ENCODE measurements around the gene KHDC4.
"Not testable (repeated sequence)": the region's sequence is repeated elsewhere in the genome, so short reads cannot be mapped to it uniquely, and the experiment has no call there.

KHDC4 gene

GRCh38 chr1:155912056-155912536 lies 22.1 kb downstream of the KHDC4 start:
- H3K4me3 ChIP-seq (ENCODE audit: low read depth, low read length), result no peak overlapping the region
- DNase-seq (ENCODE audit: low read depth), result no peak

DNA sequence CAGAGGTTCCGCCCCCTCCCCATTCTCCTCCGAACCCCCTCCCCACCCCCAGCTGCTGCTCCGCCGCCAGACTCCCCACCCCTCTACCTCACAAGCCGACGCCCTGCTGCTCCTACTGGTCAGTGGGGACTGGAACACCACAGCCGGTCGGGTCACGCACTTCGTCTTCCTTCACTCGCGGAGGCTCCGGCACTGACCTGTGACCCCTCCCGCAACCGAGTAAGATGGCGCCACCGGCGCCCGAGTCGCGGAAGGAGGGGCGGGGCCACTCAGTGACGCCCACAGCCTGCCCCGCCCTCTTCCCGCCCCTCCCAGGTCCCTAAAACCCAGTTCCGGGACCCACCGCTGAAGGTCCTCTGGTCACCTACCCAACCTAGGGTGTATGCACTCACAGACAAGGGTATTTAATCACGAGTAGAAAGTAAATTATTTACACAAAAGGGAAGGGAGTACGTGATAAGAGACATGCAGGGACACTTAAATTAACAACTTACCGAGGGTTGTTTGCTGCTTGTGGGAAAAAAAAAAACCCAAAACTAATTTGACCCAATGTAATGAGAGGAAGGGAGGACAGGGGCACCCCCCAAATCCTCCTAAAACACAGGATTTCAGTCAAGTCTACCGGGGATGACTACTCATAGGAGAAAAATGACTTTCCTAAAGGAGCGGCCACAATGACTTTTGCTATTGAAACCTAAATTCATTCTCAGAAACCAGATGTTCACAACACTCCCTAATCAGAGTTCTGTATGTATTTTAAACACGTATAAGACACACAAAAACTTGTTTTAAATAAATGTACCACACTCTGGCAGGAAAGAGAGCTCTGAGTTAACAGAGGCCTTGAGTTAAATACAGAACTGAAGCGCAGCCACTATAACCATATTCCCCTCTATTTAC lies 22.8 kb downstream of the KHDC4 start, which contains the start of gene RIT1:
TSS of gene RIT1 (minus strand) at position 194 of the 900 bp plus-strand sequence. CDS start 588 bp downstream, outside the sequence.
- DNase-seq (ENCODE audit: low read depth), result no peak
- peak within 1 kb of the TSS; percentile 67 for H3K4me3 ChIP-seq (ENCODE audit: low read depth, low read length)

DNA sequence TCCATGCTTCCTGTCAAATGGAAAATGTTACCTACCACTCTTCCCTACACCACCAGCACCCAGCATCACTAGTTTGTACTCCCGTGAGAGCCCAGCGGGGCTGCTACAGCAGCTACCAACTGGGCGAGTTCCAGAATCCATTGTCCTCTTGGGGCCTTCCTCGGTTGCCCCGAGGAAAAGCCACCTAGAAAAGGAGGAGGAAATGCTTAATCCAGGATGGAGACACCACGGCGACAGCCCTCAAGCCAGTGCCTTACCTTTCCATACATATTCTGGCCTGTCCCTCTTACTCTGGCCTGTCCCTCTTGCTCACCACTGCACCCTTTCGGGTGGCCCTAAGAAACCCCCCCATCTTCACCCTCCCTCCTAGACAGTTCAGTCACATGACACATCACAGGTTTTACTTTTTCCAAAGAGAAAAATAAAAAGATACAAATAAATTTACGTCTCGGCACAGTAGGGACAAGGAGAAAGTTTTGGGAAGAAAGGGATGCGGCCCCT lies 23.5 kb downstream of the KHDC4 start:
- no peak for DNase-seq (ENCODE audit: low read depth)

DNA sequence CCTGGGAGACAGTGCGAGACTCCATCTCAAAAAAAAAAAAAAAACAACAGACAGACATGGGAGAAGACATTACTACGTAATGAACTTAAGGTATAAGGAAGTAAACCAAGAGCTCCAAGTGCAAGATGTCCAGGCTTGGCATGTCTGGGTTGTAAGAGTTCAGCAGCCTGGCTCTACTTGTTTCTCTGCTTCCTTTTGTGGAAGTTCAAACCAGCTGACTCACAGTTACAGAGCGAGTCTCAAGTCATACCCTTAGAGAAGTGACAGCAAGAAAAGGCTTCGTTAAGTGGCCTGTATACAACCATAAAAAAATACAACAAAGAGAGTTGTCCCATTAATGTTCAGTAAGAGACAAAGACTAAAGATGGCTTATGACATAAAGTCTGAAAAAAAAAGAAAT lies 24.3 kb downstream of the KHDC4 start:
- H3K4me3 ChIP-seq (ENCODE audit: low read depth, low read length), result peak overlapping the region; percentile 67

More for the DNA sequence above, 23.5 kb downstream of the KHDC4 start:
- H3K4me3 ChIP-seq (ENCODE audit: low read depth, low read length), result peak overlapping the region; percentile 67

GRCh38 chr1:155904261-155904660 lies 30.0 kb downstream of the KHDC4 start:
- DNase-seq (ENCODE audit: low read depth), result no peak
- H3K4me3 ChIP-seq (ENCODE audit: low read depth, low read length), result no peak overlapping the region

More for the DNA sequence above, 24.3 kb downstream of the KHDC4 start:
- no peak for DNase-seq (ENCODE audit: low read depth)

DNA sequence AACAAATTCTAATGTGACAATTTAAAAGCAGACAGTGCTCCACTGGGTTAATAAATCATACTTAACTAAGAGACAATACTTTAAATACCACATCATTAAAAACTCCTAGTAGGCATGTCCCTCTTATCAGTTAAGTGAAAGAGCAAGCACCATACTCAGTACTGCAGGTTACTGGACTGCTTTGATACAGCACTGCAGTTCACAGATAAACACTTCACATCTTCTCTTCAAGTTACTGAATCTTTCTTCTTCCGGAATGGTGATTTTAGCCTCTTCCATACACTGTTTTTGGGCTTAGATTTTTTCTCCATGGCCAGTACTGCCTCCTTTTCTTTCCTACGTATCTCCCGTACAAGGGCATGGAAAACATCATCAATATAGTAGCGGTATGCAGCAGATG lies 34.1 kb downstream of the KHDC4 start:
- H3K4me3 ChIP-seq (ENCODE audit: low read depth, low read length), result no peak overlapping the region

GRCh38 chr1:155899683-155900082 lies 34.5 kb downstream of the KHDC4 start:
- DNase-seq (ENCODE audit: low read depth), result no peak

More for the DNA sequence above, 34.1 kb downstream of the KHDC4 start:
- DNase-seq (ENCODE audit: low read depth), result no peak

DNA sequence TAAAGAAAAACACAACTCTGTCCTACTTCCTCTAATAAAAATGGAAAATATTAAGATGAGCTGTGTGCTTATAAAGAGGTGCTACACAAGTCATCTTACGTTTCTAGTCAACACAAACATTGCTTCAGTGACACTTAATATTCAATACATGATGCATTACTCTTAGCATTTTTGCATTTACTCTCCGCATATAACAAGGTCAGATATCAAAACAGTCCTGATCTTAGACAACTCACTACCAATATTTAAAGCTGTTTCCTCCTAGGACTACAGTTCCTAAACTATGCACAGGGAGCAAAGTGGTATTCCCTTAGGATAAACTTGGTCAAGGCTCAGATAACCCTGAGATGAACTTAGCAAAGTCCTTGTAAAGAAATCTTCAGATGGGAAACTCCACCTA lies 35.3 kb downstream of the KHDC4 start:
- DNase-seq (ENCODE audit: low read depth), result no peak
- no peak overlapping the region for H3K4me3 ChIP-seq (ENCODE audit: low read depth, low read length)

More at GRCh38 chr1:155899683-155900082, 34.5 kb downstream of the KHDC4 start:
- no peak overlapping the region for H3K4me3 ChIP-seq (ENCODE audit: low read depth, low read length)

DNA sequence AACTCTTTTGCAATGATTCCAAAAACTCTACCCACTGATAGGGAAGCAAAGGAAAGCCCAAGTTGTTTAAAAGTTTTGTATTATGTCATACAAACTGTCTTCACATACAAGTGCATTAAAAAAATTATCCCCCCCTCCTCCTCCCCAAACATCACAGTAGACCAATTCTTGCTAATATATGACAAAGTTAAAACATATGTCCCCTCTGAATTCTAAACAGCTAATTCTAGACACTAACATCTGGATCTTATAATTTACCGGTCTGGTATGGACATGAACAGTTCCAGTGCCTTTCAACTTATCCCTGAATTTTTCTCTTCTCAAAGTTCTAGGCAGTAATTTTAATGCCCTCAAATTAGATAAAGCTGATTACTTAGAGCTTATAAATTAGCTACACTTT lies 36.5 kb downstream of the KHDC4 start:
- H3K4me3 ChIP-seq (ENCODE audit: low read depth, low read length), result no peak overlapping the region
- DNase-seq (ENCODE audit: low read depth), result no peak

DNA sequence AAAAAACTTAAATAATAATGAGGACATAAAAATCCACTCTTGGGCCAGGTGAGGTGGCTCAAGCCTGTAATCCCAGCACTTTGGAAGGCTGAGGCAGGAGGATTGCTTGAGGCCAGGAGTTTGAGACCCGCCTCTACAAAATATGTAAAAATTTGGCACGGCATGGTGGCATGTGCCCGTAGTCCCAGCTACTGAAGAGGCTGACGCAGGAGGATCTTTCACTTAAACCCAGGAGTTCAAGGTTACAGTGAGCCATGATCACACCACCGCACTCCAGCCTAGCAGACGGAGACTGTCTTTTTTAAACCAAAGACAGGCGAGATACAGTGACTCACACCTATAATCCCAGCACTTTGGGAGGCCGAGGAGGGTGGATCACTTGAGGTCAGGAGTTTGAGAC lies 37.7 kb downstream of the KHDC4 start:
- DNase-seq (ENCODE audit: low read depth); H3K4me3 ChIP-seq (ENCODE audit: low read depth, low read length): not testable (repeated sequence)

GRCh38 chr1:155895617-155896016 lies 38.6 kb downstream of the KHDC4 start:
- not testable (repeated sequence) for DNase-seq (ENCODE audit: low read depth); H3K4me3 ChIP-seq (ENCODE audit: low read depth, low read length)

DNA sequence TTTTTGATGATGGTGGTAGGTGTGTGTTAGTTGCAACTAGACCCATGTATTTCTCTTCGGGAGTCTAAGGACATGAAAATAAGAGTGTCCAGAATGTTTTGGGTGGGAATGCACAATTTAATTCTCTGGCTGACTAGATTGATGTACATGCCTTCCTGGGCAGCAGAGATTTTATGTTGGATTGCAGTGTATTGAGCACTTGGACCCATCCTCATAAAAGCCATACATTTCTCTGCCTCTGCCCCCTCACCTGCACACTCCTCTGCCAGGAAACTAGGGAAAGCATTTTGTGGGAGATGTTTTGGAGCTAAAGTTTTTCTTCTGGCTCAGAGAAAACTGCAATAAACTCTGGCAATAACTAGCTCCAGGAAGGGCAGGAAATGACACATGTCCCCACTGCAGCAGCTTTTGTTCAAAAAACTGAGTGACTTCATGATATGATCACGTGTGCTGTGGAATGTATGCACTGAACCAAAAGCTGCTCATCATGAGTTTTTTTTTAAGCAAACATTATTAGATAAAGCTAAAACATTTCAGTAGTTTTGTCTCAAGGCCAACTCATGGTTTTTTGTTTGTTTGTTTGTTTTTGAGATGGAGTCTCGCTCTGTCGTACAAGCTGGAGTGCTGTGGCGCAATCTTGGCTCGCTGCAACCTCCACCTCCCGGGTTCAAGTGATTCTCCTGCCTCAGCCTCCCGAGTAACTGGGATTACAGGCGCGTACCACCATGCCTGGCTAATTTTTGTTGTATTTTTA lies 40.6 kb downstream of the KHDC4 start:
- no peak overlapping the region for H3K4me3 ChIP-seq (ENCODE audit: low read depth, low read length)
- DNase-seq (ENCODE audit: low read depth), result peak; percentile 60

GRCh38 chr1:155892796-155893195 lies 41.4 kb downstream of the KHDC4 start:
- DNase-seq (ENCODE audit: low read depth), result peak; percentile 47
- no peak overlapping the region for H3K4me3 ChIP-seq (ENCODE audit: low read depth, low read length)

DNA sequence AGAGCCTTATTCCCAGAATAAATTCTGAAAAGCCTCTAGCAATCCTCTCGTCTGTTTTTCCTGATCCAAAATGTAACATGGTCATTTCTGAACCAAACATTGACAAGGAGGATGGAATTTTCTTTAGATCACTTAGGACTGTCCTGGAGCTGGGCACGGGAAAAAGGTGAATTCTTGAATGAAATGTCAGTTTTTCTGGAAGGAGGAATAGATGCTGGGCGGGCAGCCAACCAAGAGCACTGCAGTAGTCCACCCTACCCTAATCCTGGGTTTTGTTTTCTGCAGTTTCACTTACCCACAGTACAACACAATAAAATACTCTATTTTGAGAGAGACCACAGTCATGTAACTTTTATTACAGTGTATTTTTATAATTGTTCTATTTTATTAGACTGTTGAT lies 44.0 kb downstream of the KHDC4 start:
- H3K4me3 ChIP-seq (ENCODE audit: low read depth, low read length), result no peak overlapping the region
- DNase-seq (ENCODE audit: low read depth), result no peak

DNA sequence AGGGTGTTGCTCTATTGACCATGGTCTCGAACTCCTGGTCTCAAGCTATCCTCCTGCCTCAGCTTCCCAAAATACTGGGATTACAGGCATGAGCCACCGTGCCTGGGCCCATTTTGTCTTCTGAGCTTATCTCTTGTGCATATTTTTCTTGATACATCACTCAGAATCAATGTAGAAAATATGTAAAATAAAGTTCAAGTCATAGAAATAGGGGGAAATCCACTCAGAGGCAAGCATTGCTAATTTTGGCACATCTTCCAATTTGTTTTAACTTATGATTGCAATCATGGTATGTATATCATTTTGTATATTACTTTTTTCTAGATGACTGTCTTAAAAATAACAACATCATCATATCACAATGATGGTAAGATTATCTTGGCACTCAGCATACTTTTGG lies 44.6 kb downstream of the KHDC4 start:
- H3K4me3 ChIP-seq (ENCODE audit: low read depth, low read length), result no peak overlapping the region
- no peak for DNase-seq (ENCODE audit: low read depth)

GRCh38 chr1:155888481-155888880 lies 45.7 kb downstream of the KHDC4 start:
- DNase-seq (ENCODE audit: low read depth), result no peak
- no peak overlapping the region for H3K4me3 ChIP-seq (ENCODE audit: low read depth, low read length)

- no peak for DNase-seq (ENCODE audit: low read depth)
- no peak overlapping the region for H3K4me3 ChIP-seq (ENCODE audit: low read depth, low read length)
Observed at GRCh38 chr1:155884982-155885381, 49.2 kb downstream of the KHDC4 start.

GRCh38 chr1:155884031-155884960 lies 49.9 kb downstream of the KHDC4 start:
- DNase-seq (ENCODE audit: low read depth), result no peak
- no peak overlapping the region for H3K4me3 ChIP-seq (ENCODE audit: low read depth, low read length)

DNA sequence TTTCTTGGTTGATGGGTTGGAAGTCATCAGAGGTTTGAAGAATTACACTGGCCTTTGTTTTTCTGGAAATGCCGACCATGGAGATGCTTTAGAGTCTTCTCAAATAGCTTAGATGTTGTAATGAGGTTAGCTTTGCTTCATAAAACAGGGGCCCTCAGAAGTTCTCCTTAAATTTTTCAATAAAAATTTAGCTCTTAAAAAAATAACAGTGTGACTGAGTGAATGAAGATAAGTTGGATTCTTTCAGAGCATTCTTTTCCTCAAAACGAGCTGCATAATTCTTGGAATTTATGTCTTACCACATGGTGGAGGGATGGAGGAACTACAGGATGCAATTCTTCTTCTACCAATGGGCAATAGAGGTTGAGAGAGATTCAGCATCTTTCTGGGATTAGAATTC lies 51.4 kb downstream of the KHDC4 start:
- DNase-seq (ENCODE audit: low read depth), result no peak
- no peak overlapping the region for H3K4me3 ChIP-seq (ENCODE audit: low read depth, low read length)
